GM12873 (cell line): ENCODE results near the gene NUDT5.

Experiments used
- CTCF ChIP-seq: IDR thresholded peaks from 2 replicates; pipeline ENCODE4 v1.5.1; 2012; ENCODE audit warnings: low read depth, mild to moderate bottlenecking, moderate library complexity, low read length, control low read depth; ENCODE audit not compliant: insufficient read depth; ENCODE audit errors: missing control alignments

The NUDT5 gene

GRCh38 chr10:12235116-12235694, 39.5 kb upstream of the NUDT5 start:
- TF ChIP-seq CTCF, result no peak

- no peak for TF ChIP-seq CTCF
These were observed 33.2 kb upstream of the NUDT5 start for GRCh38 chr10:12228851-12229250.

- TF ChIP-seq CTCF, result no peak
These were observed 29.8 kb upstream of the NUDT5 start for GRCh38 chr10:12225444-12225843.

- no peak for TF ChIP-seq CTCF
These were observed 25.9 kb upstream of the NUDT5 start for GRCh38 chr10:12221323-12222298.

- TF ChIP-seq CTCF, result no peak
These were observed 23.3 kb upstream of the NUDT5 start for GRCh38 chr10:12218991-12219390.

GRCh38 chr10:12214763-12215218, 19.1 kb upstream of the NUDT5 start:
- peak; percentile 59 for TF ChIP-seq CTCF

- TF ChIP-seq CTCF, result no peak
These were observed 18.4 kb upstream of the NUDT5 start for GRCh38 chr10:12214093-12214492.
